Kidney (tissue), 14 donors: ENCODE data around the gene TICRR. TPM values are rescaled to one million over a fixed set of nuclear protein-coding genes. Genes with fewer than 3 reads are reported as not detected.

ENCODE experiments used
- DNase-seq, 5 donors: peaks; one replicate each; pipeline ENCODE4 v3.0.0-alpha.2; 2013 to 2020
- FAIRE-seq: peaks from 2 replicates; lab custom pipeline; 2012; peaks lifted over from hg19 to GRCh38; lab: Jason Lieb, UNC
- H3K27ac ChIP-seq, 2 donors: one replicate each; pipeline ENCODE4 v1.7.0; 2013; ENCODE audit warnings: low read depth in 2 of 2, low read length in 2 of 2, inconsistent platforms in 1 of 2
- H3K27me3 ChIP-seq: one replicate; pipeline ENCODE4 v1.7.1; 2013; ENCODE audit warnings: low read length, inconsistent platforms; ENCODE audit not compliant: control insufficient read depth, insufficient read depth
- H3K36me3 ChIP-seq, 3 donors: one replicate each; pipeline versions ENCODE4 v1.7.0 to v1.7.1; 2013; ENCODE audit warnings: low read length in 3 of 3, control low read depth in 1 of 3, inconsistent platforms in 1 of 3; ENCODE audit not compliant: insufficient read depth in 3 of 3, control insufficient read depth in 2 of 3
- H3K4me1 ChIP-seq, 3 donors: one replicate each; pipeline versions ENCODE4 v1.7.0 to v1.7.1; 2013; ENCODE audit warnings: low read length in 3 of 3, inconsistent platforms in 1 of 3, low read depth in 1 of 3; ENCODE audit not compliant: control insufficient read depth in 2 of 3, insufficient read depth in 2 of 3
- H3K4me3 ChIP-seq, 3 donors: one replicate each; pipeline versions ENCODE4 v1.7.0 to v1.8.1; 2013; ENCODE audit warnings: low read length in 3 of 3, control low read depth in 1 of 3, inconsistent platforms in 1 of 3
- H3K9ac ChIP-seq, 3 donors: one replicate each; pipeline versions ENCODE4 v1.7.0 to v1.7.1; 2013; ENCODE audit warnings: low read length in 3 of 3, control low read depth in 1 of 3, inconsistent platforms in 1 of 3
- H3K9me3 ChIP-seq, 3 donors: one replicate each; pipeline versions ENCODE4 v1.7.0 to v1.7.1; 2013; ENCODE audit warnings: low read length in 3 of 3, control low read depth in 1 of 3, inconsistent platforms in 1 of 3; ENCODE audit not compliant: control insufficient read depth in 2 of 3, insufficient read depth in 1 of 3
- intact Hi-C: fragments of 100-400 bp; cut with DNase I; formaldehyde crosslinking; loops from one replicate; pipeline ENCODE4 v1.11.1; 2022
- polyA plus RNA-seq: library from polyadenylated mRNA; stranded (reverse); fragments of 350-450 nt; fragmentation: Illumina TruSeq; extraction: RNeasy Lipid Tissue Mini Kit (QIAGEN cat#74804); gene quantifications from one replicate; pipeline ENCODE4 v1.2.3, GENCODE V29; 2014; ENCODE audit warnings: low read depth, low replicate concordance; ENCODE audit not compliant: insufficient read depth
- total RNA-seq: library from RNA; stranded (reverse); fragmentation: NEBNext Ultra II Directional; extraction: Animal tissue kit (Norgen Biotek cat#: 25700); gene quantifications from one replicate; pipeline ENCODE4 v1.2.1, GENCODE V29; 2021
- TF ChIP-seq, protein P1 (sequence below): IDR thresholded peaks from 3 replicates; pipeline ENCODE4 v1.5.1; 2012; ENCODE audit warnings: mild to moderate bottlenecking, moderate library complexity, borderline replicate concordance; ENCODE audit not compliant: insufficient read depth; ENCODE audit errors: extremely low read depth
- donor health status: control.
- donor health status: control.
- donor health status: control.
- donor health status: control.
- donor health status: control.
- donor health status: DM: yes; HTN: yes; CAD: no.
- donor health status: Normal renal cell carcinoma (clear cell type).

The TICRR gene
- total and polyA plus RNA-seq, 2 donors from 2014 or later, result 0.25 TPM; not detected in 1

DNA sequence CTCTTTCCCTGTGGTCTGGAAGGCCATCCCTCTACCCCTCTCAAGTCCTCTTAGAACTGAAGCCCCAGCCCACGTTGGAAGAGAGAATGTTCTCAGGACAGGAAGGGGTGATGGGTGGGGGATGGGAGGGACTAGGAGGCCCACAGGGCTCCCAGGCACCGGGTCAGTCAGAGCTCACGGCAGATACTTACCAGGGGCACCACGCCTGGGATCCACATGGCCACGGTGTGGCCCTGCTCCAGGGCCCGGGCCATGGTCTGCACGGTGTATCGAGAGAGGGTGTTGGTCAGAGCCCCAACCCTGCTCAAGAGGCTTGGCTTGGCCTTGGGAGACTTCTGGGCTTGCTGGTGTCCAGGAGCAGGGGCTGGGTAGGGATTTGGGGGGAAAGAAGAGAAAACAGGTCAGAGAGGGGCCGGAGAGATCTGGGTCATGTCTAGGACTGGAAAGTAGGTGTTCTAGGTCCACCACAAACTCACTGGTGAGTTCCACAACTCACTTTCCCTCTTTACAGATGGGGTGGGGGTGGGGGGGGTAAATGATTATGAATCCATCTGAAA lies 94.1 kb downstream of the TICRR start:
- no peak for DNase-seq
- Histone ChIP-seq H3K27me3 (no peaks in the 10 kb centered on the region), H3K36me3 (no peaks in the 10 kb centered on the region), H3K9ac (no peak overlapping the region), H3K9me3 (no peaks in the 10 kb centered on the region), H3K27ac (no peak overlapping the region), H3K4me3 (no peak overlapping the region), H3K4me1 (no peaks in the 10 kb centered on the region)
- FAIRE-seq, result no peak
- TF ChIP-seq, protein P1, sequence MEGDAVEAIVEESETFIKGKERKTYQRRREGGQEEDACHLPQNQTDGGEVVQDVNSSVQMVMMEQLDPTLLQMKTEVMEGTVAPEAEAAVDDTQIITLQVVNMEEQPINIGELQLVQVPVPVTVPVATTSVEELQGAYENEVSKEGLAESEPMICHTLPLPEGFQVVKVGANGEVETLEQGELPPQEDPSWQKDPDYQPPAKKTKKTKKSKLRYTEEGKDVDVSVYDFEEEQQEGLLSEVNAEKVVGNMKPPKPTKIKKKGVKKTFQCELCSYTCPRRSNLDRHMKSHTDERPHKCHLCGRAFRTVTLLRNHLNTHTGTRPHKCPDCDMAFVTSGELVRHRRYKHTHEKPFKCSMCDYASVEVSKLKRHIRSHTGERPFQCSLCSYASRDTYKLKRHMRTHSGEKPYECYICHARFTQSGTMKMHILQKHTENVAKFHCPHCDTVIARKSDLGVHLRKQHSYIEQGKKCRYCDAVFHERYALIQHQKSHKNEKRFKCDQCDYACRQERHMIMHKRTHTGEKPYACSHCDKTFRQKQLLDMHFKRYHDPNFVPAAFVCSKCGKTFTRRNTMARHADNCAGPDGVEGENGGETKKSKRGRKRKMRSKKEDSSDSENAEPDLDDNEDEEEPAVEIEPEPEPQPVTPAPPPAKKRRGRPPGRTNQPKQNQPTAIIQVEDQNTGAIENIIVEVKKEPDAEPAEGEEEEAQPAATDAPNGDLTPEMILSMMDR, result no peak
- intact Hi-C loops, result no loop called here

DNA sequence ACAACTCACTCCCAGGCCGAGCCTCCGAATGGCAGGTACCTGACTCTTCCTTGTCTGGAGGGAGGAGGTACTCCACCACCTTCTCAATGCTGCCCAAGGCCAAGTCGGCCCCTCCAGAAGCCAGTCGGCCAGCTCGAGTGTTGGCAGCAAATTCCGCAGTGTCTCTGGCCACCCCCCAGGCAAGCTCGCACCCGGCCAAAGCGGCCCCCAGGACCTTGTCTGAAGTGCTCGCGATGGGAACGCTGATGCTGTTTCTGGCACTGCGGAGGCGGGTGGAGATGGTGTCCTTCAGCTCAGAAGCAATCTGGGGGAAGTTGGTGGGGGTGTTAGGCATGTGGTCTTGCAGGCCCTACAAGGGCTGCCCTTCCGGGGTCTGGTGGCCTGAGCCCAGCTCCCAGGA lies 94.7 kb downstream of the TICRR start:
- FAIRE-seq (no peak), DNase-seq (no peak)
- no peaks in the 10 kb centered on the region for H3K4me1 ChIP-seq
- no peaks in the 10 kb centered on the region for H3K9me3 ChIP-seq
- TF ChIP-seq, protein P1, result no peak
- no peak overlapping the region for H3K9ac ChIP-seq
- H3K27me3 ChIP-seq, result no peaks in the 10 kb centered on the region
- intact Hi-C loops, result no loop called here
- H3K4me3 ChIP-seq, result no peak overlapping the region
- no peak overlapping the region for H3K27ac ChIP-seq
- no peaks in the 10 kb centered on the region for H3K36me3 ChIP-seq

DNA sequence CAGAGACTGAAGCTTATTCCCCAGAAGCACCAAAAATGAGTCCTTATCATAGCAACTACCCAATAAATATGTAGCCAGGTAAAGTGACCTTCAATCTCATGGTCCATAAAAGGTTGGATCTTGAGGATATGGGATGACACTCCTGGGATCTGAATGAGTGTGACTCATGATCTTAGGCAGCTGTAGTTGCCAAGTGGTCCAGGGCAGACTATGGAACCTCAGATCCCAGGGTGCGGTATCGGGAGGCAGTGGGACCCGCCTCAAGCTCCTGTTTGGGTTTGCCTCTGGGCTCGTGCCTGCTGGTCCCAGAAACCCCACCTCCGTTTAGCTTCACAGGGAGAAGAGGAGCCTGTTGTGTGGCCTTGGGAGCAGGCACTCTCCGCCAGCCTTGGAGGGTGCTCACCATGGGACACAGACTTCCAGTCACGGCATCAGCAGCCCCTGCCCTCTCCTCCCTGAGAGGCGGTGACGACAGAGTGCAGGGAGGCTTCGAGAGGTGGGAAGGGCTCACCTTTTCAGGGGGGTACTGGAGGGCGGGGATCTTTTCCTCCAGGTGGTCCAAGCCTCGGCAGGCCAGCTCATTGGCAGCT lies 95.8 kb downstream of the TICRR start:
- DNase-seq (no peak), FAIRE-seq (no peak)
- Histone ChIP-seq H3K9me3 (no peaks in the 10 kb centered on the region), H3K27me3 (no peaks in the 10 kb centered on the region), H3K36me3 (no peaks in the 10 kb centered on the region), H3K4me1 (no peaks in the 10 kb centered on the region), H3K27ac (no peak overlapping the region), H3K4me3 (no peak overlapping the region), H3K9ac (no peak overlapping the region)
- intact Hi-C loops, result no loop called here
- TF ChIP-seq, protein P1, result no peak
